Activated CD8-positive, alpha-beta memory T cell treated with anti-CD3 and anti-CD28 coated beads, Interleukin-2, amount 50 U/mL, for 4 hours (primary cell): ENCODE data around the gene RUNX1.

Experiments used
- DNase-seq: peaks from one replicate; pipeline ENCODE4 v3.0.0-alpha.2; 2020

The RUNX1 gene

DNA sequence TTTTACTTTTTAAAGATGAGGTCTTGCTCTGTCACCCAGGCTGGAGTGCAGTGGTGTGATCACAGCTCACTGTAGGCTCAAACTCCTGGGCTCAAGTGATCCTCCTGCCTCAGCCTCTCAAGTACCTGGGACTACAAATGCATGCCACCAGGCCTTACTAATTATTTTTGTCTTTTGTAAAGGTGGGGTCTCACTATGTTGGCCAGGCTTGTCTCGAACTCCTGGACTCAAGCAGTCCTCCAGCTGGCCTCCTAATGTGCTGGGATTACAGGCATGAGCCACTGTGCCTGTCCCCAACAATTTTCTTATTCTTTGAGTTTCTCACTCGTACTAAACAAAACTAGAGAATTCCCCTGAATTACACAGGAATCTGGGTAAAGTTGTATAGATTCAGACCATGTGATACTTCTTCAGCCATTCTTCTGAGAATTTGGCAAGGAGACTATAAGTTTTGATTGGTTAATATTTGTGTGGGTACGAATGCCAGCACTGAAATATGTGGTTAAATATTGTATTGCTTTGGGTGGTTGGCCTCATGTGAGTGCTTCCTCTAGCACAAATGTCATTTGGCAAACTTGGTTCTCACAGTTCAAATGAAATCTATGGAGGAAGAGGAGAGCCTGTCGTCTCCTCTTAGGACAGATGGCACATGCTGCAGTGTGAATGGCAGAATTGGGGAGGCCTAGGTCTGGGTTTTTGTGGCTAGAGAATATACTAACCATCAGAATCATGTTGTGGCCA lies 104.9 kb downstream of the RUNX1 start:
- no peak for DNase-seq

DNA sequence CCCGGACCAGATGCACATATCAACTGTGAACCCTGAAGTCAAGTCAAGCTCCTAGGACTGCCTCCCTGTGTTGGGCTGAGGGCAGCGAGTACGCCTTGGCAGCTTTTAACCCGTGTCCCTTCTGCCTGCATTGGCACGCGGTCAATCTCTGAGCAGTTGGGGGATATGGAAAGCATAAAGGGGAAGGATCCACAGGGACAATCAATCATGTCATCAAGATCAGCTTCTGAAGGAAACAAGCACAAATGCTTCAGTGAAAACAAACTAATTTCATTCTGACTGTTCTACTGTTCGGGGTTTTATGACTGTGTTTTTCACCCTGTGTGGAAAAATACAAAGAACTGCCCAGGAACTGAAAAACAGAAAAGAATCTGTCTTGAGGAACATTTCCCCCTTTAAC lies 106.2 kb downstream of the RUNX1 start:
- no peak for DNase-seq

DNA sequence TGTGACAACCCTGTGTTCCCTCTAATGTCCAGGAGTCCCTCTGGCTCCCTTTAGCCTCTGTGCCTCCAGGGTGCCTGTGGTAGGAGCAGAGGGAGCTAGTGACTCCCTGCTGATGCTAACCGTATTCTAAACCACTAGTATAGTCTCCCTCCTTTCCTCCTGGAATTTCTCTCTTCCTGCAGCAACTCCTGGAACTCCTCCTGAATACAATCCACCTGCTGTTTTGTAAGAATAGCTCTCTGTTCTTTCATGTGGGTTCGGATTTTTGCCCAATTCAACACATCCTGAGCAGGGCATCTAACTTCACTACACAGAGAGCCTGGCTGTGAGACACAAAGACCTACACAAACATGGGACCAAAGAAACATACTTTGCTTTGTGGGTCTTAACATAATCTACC lies 107.9 kb downstream of the RUNX1 start:
- no peak for DNase-seq

DNA sequence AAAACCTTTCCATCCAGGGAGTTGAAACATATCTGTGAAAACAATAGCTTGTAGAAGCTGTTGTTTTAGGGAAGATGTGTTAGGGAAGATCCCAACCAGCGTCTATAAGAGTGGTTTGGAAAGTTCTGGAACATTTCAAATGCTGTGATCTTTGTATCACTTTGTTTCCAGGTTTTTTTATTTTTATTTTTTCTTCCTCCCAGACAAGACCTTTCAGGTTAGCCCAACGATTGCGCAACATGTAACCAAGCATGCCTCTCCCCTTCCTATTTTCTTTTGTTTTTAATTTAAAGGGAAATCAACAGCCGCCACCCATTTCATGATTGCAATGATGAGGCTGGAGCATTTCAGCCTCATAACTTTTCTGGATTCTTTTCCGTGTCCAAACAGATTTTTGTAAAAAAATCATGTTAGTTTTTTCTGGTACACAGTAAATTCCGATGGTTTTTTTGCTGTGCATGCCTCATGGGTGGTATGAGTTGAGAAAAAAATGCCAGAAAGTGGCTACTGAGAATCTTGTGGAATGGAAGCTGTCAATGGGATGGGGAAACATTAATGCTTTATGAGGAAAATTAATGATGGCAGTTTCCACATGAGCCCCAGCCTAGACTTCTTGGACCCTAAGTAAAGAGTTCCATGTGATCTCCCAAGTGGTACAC lies 109.3 kb downstream of the RUNX1 start:
- no peak for DNase-seq

DNA sequence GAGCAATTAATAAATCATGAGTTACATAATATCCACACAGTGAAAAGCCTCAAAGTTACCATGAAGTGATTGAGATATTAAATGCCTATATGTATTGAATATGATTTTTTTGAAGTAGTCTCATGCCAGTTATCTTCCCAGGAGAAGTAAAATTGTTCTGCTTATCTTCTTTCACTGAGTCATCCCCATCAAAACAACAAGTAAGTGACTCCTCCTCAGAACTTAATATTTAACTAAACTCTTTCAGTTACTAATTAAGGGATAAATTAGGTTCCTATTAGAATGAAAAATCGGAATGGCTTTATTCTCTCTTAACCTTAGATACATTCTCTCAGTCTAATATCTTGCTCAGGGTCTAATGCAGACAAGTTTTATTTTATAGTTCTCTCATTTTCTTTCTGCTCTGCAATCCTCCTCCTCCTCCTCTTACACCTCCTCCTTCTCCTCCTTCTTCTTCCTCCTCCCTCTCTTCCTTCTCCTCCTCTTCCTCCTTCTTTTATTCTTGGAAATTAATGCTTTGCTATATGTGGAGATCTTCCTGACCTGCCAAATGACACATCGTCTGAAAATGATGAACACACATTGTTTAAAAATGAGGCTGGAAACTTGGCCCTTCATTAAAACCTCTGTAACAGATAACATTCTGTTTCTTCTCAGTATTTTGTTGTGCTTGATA lies 110.9 kb downstream of the RUNX1 start:
- DNase-seq, result no peak

DNA sequence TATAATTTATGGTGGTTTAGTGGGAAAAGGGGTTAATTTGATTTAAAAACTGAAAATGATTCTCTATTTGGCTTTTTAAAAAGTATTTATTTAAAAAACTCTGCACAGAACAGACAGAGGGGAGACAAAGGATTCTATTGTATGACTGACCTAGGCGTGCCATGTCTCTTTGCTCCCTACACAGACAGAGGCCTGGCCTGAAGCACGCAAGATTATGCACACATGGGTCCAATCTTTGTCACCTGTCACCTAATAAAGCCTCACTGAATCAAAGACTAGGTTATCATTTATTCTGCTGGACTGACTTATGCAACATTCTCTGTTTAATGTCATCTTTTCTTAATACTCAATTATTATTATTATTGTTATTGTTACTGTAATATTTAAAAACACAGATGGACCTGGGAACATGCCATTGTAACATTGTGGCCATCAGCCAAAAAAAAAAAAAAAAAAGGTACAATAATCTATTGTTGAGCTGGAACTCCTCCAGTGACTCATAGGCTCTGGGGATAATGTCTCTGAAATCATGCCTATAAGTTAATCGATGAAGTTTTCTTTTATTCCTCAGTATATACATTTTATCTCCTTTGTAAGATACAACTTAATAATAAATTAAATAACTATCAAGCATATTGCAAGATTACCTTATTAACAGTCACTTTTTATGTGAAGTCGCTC lies 112.1 kb downstream of the RUNX1 start:
- no peak for DNase-seq

DNA sequence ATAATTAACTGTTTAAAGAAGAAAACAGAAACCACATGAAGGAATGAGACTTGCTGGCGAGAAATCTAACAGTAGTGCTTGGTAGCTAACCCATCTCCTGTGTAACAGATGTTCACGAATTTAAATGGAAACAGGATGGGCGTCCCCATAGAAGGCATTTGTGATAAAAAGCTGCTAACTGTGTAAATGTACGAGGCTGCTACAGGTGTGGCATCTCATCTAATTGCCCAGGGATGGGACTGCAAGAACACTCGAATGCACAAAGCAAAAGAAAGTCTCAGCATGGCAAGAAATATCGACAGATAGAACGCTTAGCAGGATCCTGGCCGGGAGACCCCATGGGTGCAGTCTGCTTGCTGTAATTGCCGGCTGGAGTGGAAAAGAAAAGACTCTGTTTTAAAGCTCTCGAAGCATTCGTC lies 112.7 kb downstream of the RUNX1 start:
- no peak for DNase-seq

DNA sequence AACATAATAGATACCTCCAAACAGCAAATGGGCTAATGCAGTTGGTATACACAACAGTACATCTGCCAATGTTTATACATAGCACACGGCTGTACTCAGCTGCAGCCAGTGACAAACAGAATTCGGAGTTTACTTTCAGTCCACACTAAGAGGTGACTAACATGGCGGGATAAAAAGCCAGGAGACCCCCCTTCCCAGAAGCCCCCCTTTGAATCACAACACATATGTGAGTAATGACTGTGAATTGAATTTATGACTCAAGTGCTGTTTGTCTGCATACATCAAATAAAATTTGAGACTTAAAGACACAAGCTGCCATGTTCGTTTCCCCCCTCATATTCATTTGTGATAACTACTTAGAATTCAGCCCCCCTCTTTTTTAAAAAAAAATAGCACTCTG lies 113.2 kb downstream of the RUNX1 start:
- peak; percentile 31 for DNase-seq

DNA sequence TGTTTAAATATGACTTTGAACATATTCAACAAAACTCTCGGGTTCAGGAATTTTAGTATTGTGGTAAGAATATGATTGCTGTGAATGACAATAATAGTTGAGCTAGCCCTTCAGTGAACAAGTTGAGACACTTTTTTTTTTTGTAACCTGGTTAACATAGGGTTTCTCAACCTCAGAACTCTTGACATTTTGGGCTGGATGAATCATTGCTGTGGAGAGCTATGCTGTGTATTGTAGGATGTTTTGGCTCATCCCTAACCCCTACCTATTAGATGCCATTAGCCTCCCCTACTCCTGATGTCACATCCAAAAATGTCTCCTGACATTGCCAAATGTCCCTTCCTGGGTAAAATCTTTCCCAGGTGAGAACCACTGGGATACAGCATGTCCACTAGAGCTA lies 113.7 kb downstream of the RUNX1 start:
- no peak for DNase-seq

DNA sequence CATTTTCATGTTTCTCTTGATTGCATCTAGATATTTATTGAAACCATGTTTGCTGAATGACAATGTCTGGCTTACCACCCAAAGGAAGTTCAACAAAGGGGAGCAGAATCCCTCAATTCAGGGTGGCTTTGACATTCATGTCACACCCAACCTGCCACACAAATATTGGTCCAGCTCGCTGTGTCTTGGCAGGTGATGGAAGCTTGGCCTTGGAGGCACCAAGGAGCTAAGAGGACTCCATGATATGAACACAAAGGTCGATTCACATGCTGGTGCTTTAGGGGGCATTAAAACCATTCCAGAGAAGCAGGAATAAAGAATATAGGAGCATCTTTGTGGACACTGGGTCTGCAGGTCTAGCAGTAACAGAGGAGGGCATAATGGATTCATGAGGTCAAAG lies 114.8 kb downstream of the RUNX1 start:
- no peak for DNase-seq

DNA sequence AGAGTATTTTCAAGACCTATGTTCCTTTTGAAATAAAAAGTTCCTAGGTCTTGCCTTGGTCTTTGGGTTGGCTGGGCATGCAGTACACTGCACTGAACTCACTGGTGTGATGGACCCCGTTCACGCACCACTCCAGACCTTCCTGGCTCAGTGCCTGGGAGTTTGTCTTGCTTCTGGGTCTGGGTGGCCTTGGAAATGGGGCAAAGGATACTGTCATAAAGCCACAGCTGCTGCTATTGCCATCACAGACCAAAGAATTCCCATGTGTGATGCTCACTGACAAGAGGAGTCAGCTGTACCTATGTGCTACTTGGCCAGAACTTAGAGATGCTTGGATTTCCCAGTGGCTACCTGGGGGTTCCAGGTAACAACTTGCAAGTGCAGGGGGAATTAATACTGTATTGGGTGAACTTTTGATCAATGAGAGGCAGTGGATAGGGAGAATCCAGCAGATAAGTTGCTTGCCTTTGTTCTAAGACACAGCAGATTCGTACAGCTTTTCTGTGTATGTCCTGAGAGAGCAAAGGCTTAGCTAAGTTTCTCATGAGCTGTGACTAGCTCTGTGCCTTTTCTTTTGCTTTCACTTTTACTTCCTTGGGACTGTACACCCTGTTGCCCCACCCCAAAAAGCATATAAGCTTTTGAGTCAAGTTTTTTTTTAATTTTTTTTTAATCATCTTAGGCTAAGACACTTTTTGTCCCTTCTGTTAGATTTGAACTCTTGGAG lies 115.3 kb downstream of the RUNX1 start:
- DNase-seq, result no peak

DNA sequence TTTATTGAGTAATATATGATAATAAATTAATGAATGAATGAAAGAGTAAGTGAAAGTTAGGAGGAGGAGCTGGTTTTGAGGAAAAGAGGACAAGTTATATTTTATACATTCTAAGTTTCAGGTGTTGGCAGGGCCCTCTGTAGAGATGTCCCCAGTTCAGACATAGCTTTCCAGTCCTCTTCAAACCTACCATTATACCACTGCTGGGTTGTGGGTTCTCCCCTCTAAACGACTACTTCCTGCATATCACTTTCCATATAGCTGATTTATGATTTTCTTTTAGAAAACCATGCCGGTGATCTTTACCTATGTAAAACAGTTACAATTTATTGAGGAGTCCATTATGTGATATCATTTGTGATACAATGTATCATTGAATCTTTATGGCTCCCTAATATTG lies 116.9 kb downstream of the RUNX1 start:
- DNase-seq, result no peak

DNA sequence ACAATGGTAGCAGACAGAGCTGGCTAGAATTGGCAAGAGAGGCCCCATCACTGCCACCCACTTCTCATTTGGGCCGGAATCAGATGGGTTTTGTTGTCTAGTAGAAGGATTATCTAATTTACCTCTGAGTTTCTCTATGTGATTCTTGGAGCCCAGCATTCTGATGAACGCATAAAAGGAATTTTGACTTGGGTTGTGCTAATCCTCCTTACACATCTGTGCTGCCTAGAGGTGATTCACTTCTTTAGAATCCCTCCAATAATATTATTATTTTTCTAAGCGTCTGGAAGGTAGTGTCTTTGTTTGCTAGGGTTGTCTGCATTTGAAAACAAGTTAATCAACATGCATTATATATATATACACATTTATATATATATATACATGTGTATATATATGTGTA lies 118.1 kb downstream of the RUNX1 start:
- DNase-seq, result no peak

DNA sequence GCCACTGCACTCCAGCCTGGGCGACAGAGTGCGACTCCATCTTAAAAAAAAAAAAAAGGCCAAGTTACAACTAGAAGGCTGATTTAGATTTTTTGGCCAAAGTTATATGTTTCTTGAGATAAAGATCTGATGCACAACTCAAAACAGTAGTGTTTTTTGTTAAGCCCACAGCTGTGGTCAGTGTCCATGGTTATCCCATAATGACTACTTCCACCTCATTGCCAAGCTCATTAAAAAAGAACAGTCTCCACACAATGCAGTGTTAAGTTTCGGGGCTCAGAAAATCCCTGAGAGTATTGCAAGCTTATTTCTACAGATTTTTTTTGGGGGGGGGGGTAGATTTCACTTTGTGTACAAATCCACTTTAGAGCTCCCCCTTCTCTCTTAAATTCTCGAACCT lies 120.5 kb downstream of the RUNX1 start:
- DNase-seq, result no peak

DNA sequence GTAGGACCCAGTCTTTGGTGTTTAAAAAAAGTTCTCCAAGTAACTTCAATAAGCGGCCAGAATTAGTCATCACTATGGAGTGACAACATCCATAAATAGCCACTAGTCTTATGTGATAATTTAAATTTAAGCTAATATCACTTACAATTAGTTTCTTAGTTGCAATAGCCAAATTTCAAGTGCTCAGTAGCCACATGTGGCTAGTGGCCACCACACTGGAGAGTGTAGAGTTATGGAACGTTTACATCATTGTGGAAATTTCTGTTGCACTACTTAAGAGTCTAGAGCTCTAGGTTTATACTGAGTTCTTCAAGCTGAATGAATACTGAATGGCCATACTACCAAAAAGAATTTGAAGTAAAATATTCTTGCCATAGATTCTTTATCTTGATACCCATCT lies 121.1 kb downstream of the RUNX1 start:
- DNase-seq, result no peak

DNA sequence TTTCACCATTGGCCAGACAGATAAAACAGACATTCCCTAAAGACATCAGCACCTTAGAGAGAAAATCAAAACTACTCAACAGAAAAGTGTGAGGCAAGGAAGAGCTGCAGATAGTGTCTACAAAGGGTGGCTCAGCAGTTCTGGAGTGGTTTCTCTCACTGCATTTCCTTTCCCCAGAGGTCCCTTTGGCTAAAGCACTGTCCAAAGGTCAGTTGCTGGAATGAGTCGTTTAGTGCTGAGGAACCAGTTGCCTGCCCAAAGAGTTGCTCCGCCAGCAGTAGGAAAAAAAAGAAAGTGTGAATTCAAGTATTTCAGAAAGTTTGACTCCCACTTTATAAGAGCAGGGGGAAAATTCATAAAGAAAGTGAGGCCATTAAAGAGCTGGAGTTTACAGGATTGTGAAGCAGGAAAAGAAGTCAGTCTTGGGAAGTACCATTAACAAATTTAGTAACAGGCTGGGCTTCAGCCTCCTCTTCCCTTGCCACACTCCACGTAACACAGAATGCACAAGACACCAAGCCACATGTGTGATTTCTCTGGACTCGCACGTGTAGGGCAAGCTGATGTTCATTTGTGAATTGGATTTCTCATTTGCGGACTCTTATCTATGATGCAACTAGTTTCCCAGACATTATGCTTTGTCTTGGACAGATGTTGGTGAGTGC lies 122.2 kb downstream of the RUNX1 start:
- no peak for DNase-seq

DNA sequence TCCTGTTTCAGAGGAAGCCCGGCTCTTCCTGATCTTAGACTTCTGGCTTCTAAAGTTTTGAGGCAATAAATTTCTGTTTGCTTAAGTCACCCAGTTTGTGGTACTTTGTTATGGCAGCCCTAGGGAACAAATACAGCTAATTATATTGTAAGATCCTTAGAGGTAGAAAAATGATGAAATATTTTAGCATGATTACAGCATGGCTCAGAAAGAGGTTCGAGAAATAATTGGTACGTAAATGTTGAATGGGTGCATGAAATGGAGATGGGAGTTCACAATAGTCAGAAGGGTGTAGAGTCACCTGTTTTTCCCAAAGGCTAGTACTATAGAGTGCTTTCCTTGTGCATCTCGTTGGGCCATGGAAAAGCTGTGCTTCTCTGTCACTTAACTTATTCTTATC lies 123.5 kb downstream of the RUNX1 start:
- no peak for DNase-seq

DNA sequence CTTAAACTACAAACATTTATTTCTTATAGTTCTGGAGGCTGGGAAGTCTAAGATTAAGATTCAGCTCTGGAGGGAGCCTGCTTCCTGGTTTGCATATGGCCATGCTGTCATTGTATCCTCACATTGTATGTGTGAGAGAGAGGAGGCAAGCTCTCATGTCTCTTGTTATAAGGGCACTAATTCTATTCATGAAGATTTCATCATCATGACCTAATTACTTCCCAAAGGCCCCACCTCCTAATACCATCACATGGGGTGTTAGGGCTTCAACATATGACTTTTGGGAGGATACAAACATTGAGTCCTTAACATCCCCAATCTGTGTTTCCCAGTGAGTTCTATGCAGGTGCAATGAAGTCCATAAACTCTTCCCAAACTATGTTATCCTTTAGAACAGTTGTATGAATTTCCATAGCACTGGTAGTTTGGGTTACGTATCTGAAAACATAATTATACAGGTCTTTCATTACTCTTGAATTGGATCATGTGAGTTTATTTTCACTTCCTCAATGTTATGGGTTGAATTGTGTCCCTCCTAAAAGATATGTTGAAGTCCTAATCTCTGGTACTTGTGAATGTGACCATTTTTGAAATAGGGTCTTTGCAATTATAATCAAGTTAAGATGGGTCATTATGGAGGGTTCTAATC lies 124.2 kb downstream of the RUNX1 start:
- no peak for DNase-seq

DNA sequence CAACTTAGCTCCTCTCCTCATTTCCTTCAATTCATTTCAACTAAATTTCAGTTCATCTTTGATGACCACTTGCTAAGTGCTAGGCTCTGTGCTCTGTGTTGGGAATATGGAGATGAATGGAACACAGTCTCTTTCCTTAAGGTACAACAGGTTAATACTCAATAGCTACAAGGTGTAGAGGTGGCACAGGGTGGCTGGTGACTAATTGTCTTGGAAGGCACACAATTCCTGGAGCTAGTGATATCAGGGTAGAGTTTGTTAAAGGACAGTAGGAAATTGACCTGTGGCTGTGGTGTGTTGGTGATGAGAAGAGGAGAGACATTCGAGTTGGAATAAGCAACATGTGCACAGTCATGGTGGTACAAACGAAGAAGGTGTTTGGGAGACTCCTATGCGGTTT lies 124.9 kb downstream of the RUNX1 start:
- no peak for DNase-seq

DNA sequence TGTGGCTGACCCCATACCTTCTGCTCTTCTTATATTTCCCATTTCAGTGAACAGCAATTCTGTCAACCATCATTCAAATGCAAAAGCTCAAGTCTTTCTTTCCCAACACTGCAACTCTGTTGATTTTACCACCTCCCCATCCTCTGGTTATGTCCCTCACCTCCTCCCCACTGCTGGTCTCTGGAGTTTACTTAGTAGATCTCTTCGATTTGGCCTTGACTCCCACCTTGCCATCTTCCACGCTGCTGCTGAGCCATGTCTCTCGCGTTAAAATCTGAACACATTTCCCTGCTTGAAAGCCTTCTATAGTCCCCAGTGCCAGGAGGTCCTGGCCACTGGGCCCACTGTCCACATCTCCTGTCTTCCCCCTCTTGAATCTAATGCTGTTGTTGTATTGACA lies 125.5 kb downstream of the RUNX1 start:
- no peak for DNase-seq

DNA sequence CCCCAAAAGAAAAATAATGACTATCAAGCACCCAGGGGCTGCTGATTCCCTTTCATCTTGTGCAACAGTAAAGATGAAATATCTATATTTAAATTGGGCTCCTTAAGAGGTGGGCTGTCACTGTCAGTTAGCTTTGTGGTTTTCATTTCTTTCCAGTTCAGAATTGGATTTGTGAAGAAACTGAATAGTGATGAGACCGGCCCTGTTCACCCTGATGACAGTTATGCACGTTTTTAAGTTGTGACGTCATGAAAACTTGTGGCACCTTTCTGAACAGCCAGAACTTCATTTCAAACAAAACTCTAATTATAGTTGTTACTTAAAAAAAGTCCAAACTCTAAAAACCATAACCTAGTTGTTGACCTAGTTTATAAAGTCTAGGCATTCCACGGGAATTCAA lies 125.9 kb downstream of the RUNX1 start:
- DNase-seq, result no peak

DNA sequence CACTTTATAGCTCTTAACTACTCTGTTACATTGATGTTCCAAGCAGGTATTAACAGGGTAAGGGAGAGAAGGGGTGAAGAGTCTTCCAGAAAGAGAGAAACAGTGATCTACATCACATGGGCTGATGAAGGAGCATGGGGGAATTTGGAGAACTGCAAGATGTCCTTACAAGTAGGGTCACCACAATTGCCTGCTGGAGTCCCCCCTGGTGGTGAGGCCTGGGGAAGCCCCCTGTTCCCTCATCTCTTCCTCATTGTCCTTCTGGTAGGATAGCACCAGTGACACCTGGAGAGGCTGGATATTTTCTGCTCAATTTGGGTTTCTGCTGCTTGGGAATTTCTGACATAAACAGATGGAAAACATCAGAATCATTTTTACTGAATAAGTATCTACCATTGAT lies 126.6 kb downstream of the RUNX1 start:
- DNase-seq, result no peak
